ENCODE measurements around the gene B3GAT1. TPM values are rescaled to one million over a fixed set of nuclear protein-coding genes. Genes with fewer than 3 reads are reported as not detected.

The B3GAT1 gene
- total RNA-seq, 2 donors from 2014 or later, result 0.71 TPM; not detected in 1

DNA sequence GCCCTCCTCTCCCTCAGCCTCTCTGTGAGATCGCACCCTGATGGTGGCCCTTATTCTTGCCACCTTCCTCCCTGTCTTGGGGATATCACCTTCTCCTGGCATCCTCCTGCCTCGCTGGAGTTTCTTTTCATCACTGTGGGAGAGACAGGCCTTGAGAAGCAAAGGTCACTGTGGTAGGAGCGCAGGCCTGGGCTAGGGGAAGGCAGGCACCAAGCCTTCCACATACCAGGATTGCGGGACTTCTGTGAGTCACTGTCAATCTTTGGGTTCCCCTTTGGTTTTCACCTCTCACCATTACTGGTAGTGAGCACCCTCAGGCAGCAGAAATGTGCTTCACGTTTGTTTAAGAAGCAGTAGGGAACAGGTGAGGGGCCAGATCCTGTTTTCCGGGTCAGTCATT lies 31.2 kb upstream of the B3GAT1 start:
- H3K27me3 ChIP-seq (replicated peaks; ENCODE audit: insufficient read depth), result no peaks in the 10 kb centered on the region
- no peaks in the 10 kb centered on the region for H3K9me3 ChIP-seq
- no peak overlapping the region for H3K27ac ChIP-seq
- no peak for DNase-seq (ENCODE audit: low spot score)
- H3K4me1 ChIP-seq (ENCODE audit: control insufficient read depth in 1 of 2, low read depth in 2 of 2), result no peaks in the 10 kb centered on the region
- H3K36me3 ChIP-seq, result no peaks in the 10 kb centered on the region
- ATAC-seq (ENCODE audit: insufficient number of reproducible peaks, low FRiP score, low read depth), result no peak
- TF ChIP-seq, protein P1, sequence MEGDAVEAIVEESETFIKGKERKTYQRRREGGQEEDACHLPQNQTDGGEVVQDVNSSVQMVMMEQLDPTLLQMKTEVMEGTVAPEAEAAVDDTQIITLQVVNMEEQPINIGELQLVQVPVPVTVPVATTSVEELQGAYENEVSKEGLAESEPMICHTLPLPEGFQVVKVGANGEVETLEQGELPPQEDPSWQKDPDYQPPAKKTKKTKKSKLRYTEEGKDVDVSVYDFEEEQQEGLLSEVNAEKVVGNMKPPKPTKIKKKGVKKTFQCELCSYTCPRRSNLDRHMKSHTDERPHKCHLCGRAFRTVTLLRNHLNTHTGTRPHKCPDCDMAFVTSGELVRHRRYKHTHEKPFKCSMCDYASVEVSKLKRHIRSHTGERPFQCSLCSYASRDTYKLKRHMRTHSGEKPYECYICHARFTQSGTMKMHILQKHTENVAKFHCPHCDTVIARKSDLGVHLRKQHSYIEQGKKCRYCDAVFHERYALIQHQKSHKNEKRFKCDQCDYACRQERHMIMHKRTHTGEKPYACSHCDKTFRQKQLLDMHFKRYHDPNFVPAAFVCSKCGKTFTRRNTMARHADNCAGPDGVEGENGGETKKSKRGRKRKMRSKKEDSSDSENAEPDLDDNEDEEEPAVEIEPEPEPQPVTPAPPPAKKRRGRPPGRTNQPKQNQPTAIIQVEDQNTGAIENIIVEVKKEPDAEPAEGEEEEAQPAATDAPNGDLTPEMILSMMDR (IDR thresholded peaks at IDR 0.05), result no peak
- no peak overlapping the region for H3K4me3 ChIP-seq

DNA sequence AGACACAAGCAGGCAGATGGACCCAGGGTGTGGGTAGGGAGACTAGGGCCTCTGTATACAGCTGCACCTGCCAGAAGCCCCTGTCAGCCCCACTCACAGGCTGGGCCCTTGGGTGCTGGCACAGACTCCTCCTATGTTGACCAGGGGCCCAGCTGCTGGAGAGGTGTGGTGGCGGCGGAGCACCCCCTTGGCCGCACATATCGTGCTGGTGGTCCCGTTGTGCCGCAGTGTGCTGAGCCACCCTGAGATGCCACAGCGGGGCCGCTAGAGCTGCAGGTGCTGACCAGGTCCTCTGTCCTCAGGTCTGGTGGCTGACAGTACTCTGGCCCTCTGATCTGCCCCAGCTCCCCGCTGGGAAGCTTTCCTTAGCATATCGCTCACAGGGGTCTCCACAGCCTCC lies 30.2 kb upstream of the B3GAT1 start:
- H3K36me3 ChIP-seq, result no peaks in the 10 kb centered on the region
- H3K4me3 ChIP-seq, result no peak overlapping the region
- H3K27me3 ChIP-seq (replicated peaks; ENCODE audit: insufficient read depth), result no peaks in the 10 kb centered on the region
- no peak for DNase-seq (ENCODE audit: low spot score)
- no peak for ATAC-seq (ENCODE audit: insufficient number of reproducible peaks, low FRiP score, low read depth)
- no peak overlapping the region for H3K27ac ChIP-seq
- TF ChIP-seq, protein P1 (IDR thresholded peaks at IDR 0.05), result no peak
- H3K4me1 ChIP-seq (ENCODE audit: control insufficient read depth in 1 of 2, low read depth in 2 of 2), result no peaks in the 10 kb centered on the region
- H3K9me3 ChIP-seq, result no peaks in the 10 kb centered on the region

DNA sequence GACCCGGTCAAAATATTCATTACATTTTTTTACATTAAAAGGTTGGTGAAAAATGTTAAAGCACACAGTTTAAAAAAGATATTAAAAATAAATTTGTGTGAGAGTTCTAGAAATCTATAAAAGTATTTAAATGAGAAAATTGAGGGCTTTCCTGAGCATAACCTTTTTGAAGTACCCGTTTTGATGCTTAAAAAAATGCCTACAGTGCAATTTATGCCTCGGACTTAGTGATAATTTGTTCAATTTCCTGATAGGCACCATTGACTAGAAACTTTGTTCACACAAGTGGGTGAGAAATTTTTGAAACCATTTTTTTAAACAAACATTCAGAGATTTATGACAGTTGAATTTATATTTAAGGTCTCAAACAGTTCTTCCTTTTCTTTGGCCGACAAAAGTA lies 29.7 kb upstream of the B3GAT1 start:
- DNase-seq (ENCODE audit: low spot score), result no peak
- Histone ChIP-seq H3K27me3 (replicated peaks; ENCODE audit: insufficient read depth) (no peaks in the 10 kb centered on the region), H3K4me3 (no peak overlapping the region), H3K9me3 (no peaks in the 10 kb centered on the region), H3K27ac (no peak overlapping the region), H3K4me1 (ENCODE audit: control insufficient read depth in 1 of 2, low read depth in 2 of 2) (no peaks in the 10 kb centered on the region), H3K36me3 (no peaks in the 10 kb centered on the region)
- TF ChIP-seq, protein P1 (IDR thresholded peaks at IDR 0.05), result no peak
- ATAC-seq (ENCODE audit: insufficient number of reproducible peaks, low FRiP score, low read depth), result no peak

DNA sequence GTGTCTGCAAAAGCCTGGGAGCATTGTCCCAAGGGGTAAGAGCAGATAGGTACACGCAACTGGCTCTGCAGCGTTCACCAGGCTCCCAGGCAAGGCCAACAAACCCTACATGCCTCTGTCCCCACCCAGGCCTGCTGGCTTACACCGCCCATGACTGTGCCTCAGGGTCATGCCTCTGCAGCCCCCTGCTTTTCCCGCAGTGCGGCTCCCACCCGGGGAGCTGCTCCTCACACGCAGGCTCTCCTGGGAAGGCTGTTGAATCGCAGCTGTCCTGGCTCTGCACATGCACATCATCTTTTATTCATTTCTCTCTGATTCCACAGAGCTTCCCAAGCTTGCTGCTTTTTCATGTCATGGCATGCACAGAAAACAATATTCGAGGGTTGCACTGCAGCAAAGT lies 29.2 kb upstream of the B3GAT1 start:
- ATAC-seq (ENCODE audit: insufficient number of reproducible peaks, low FRiP score, low read depth), result no peak
- H3K36me3 ChIP-seq, result no peaks in the 10 kb centered on the region
- H3K4me1 ChIP-seq (ENCODE audit: control insufficient read depth in 1 of 2, low read depth in 2 of 2), result no peaks in the 10 kb centered on the region
- TF ChIP-seq, protein P1 (IDR thresholded peaks at IDR 0.05), result no peak
- no peak for DNase-seq (ENCODE audit: low spot score)
- no peak overlapping the region for H3K4me3 ChIP-seq
- H3K9me3 ChIP-seq, result no peaks in the 10 kb centered on the region
- no peaks in the 10 kb centered on the region for H3K27me3 ChIP-seq (replicated peaks; ENCODE audit: insufficient read depth)
- H3K27ac ChIP-seq, result no peak overlapping the region

DNA sequence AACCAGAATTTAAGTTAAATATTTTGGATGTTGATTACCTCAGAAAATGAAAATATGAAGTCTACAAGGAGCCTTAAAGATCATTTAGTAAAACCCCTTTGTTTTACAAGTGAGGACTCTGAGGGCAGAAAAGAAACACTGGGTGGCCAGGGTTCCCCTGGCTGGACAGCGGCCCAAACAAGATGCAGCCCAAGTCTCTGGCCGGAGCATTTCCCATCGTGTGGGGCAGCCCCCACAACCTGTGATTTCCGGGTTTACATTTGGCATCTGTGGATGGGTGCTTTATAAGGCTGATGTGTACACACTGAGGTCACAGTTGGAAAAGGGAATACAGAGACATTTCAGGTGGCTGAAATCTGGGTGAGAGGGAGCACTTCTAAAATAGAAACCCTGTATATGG lies 28.8 kb upstream of the B3GAT1 start:
- H3K27ac ChIP-seq, result no peak overlapping the region
- no peak overlapping the region for H3K4me3 ChIP-seq
- TF ChIP-seq, protein P1 (IDR thresholded peaks at IDR 0.05), result no peak
- H3K9me3 ChIP-seq, result no peaks in the 10 kb centered on the region
- H3K27me3 ChIP-seq (replicated peaks; ENCODE audit: insufficient read depth), result no peaks in the 10 kb centered on the region
- DNase-seq (ENCODE audit: low spot score) (no peak), ATAC-seq (ENCODE audit: insufficient number of reproducible peaks, low FRiP score, low read depth) (no peak)
- no peaks in the 10 kb centered on the region for H3K36me3 ChIP-seq
- no peaks in the 10 kb centered on the region for H3K4me1 ChIP-seq (ENCODE audit: control insufficient read depth in 1 of 2, low read depth in 2 of 2)
